Dermis microvascular lymphatic vessel endothelial cell (primary cell): ENCODE measurements around the gene PDGFRB. TPM values are rescaled to one million over a fixed set of nuclear protein-coding genes. Genes with fewer than 3 reads are reported as not detected.

Experiments
- DNase-seq, 2 donors: peaks; one replicate each; pipeline versions ENCODE4 v3.0.0 to v3.0.0-alpha.2; 2010; ENCODE audit warnings: low read depth in 2 of 2
- total RNA-seq: library from RNA; depleted of rRNA; stranded (reverse); fragments of >200 nt; gene quantifications from 2 replicates; pipeline ENCODE4 v1.2.1, GENCODE V29; 2014

The PDGFRB gene
- total RNA-seq, 1 donor from 2014 or later, result 5.0 TPM

DNA sequence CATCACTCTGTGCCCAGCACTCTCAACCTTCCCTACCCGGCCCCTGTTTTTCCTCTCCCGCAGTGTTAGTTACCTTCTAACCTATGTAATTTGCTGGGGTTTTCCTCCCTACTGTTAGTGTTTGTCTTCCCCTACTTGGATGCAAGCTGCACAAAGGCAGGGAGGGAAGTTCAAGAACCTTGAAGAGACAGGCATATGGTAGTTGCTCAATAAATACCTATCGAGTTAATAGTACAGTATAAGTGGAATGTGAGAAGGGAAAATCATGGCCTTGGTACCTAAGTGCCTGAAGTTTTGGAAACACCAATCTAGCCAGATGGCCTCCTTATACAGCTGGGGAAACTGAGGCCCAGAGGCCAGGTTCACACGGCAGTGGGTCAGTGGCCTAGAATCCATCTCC, 24.2 kb downstream of the PDGFRB start:
- DNase-seq, result no peak

DNA sequence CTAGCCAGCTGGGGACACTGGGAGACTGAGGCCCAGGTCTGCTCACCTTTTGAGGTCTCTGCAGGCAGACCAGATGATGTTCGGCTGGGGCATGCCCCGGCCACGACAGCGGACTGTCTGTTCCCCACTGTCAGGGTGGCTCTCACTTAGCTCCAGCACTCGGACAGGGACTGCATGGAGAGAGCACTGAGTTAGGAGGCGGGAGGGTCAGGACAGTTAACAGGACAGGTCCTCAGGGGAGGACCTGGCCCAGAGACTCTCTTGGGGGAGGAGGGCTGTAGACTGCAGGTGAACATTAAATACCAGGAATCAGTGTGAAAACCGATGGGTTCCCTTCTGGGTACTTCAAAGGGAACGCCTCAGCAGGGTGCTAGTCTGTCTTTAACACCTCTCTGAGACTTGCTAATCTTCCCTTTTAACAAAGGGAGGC, 25.1 kb downstream of the PDGFRB start:
- no peak for DNase-seq

GRCh38 chr5:150129813-150130492, 25.7 kb downstream of the PDGFRB start:
- peak; percentile 56 to 69 for DNase-seq

GRCh38 chr5:150129454-150129812, 26.2 kb downstream of the PDGFRB start:
- no peak for DNase-seq

DNA sequence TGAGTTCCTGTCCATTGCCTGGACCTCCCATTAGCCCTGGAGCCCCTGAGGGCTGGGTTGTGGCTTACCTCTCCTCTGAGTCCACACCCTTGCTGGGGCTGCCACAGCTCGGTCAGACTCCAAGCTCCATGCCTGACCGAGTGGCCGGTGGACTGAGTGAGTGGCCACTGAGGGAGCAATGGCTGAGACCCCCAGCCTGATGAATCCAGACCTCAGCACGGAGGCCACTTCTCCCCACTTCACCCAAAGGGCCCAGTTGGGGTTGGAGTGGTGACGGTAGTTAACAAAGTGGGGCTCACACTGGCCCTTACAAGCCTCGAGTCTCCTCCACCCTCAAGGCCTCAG, 28.8 kb downstream of the PDGFRB start:
- DNase-seq, result no peak

- no peak for DNase-seq
These were observed 29.3 kb downstream of the PDGFRB start for GRCh38 chr5:150126199-150126920.

DNA sequence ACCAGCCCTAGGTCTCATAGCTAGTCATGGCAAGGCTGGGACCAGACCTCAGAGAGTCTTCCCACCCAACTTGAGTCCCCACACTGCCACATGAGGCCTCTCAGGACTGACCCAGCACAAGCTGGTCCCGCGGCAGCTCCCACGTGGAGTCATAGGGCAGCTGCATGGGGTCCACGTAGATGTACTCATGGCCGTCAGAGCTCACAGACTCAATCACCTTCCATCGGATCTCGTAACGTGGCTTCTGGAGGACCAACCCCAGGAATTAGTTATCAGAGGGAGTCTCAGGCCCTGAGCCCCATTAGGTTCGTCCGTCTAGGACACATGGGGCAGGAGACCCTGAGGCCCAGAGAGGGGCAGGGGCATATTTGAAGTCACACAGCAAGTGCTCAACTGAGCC, 30.3 kb downstream of the PDGFRB start:
- DNase-seq, result no peak

DNA sequence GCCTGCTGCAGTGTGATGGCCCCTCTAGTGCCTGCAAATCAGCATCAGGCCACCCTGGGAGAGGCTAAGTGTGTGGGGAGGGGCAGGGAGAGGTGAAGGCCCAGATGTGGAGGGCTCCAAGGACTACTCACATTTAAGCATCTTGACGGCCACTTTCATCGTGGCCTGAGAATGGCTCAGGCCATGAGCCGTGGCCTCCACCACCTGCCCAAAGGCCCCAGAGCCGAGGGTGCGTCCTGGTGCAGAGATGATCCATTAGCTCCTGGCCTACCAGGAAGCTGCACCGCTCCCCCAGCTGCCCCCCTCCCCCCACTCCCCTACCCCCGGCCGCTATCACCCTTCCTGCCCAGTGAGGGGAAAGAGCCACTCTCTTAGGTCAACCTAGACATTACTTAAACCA, 31.0 kb downstream of the PDGFRB start:
- no peak for DNase-seq

DNA sequence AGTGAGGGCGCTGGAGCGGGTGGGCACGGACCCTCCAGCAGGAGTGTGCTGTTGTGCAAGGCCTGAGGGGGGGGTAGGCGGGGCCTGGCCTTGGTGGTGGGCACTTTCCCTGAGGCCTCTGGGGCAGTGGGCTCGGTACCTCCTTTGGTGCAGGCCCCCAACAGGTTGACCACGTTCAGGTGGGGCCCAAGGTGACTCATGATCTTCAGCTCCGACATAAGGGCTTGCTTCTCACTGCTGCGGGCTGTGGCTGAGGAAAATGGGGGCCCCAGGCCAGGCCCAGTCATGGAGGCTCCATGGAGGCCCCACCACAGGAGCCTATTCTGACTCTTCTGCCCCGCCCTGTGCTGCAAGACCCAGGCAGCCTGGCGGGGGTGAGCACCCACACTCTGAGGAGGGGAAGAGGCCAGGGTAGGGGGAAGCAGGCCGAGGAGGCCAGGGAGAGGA, 31.5 kb downstream of the PDGFRB start:
- no peak for DNase-seq

DNA sequence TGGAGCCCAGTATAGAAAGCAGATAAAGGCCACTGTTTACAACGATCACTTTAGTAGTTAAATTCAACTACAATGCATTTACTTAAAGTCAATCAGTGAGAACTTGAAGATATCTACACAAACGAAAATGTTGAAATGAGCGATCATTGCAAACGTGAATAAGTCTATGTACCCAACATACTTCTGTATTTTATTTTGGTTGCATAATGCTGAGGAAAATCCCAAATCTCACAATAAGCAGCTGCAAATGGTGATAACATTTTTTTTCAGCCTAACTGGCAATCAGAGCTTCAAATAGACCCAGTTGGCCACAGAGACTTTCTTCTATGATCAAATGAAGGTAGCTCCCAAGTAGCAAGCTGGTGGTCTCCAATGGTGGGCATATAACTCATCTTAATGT, 32.1 kb downstream of the PDGFRB start:
- no peak for DNase-seq

DNA sequence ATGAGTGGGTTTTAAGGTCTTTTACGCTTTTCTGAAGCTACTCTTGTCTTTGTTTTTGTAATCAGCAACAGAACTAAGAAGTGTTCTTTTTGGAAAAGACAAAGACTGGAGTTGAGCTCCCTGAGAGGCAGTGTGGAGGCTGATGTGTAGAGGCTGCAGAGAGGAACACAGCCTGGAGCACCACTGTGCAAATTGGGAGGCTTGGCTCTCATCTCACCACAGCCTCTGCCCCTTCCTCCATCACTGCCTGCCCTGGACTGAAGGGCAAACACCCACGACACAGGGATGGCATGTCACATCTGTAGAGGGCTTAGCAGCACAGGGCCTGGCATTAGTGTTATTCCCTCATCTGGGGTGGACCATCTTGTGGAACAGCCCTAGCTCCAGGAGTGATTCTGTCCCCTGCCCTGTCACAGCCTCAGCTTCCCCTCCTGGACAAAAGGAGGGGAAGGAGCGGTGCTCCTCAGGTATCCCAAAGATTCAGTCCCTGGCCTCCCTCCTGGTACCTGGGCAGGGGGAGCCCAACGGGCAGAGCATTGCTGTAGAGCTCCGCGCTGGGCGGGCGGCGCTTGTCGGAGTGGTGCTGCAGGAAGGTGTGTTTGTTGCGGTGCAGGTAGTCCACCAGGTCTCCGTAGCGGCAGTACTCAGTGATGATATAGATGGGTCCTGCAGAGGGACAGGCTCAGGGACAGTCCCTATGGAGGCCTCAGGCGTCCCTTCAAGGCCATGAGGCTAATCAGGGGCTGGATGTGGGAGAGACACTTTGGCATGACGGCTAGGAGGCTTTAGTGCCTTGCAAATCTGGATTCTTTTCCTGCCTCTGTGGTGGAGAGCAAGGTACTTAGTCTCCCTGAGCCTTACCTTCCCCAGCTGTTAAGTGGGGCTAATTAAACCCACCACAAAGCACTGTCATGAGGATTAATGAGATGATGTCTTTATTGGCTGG, 32.8 kb downstream of the PDGFRB start:
- DNase-seq, result no peak

DNA sequence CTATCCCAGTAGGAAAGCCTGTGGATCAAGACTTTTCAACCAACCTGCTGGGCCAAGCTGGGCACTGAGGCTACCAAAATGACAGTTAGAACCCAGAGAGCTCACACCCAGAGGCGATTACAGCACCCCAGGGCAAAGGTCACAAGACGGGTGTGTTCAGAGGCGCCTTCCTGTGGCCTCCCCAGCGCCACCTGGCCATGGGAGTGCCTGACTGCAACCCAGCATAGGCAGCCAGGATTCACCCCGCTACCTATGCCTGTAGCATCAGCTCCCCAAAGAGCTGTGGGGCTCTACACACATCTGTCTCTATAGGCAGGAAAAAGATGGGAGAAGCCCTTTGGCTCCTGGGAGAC, 33.5 kb downstream of the PDGFRB start:
- no peak for DNase-seq

DNA sequence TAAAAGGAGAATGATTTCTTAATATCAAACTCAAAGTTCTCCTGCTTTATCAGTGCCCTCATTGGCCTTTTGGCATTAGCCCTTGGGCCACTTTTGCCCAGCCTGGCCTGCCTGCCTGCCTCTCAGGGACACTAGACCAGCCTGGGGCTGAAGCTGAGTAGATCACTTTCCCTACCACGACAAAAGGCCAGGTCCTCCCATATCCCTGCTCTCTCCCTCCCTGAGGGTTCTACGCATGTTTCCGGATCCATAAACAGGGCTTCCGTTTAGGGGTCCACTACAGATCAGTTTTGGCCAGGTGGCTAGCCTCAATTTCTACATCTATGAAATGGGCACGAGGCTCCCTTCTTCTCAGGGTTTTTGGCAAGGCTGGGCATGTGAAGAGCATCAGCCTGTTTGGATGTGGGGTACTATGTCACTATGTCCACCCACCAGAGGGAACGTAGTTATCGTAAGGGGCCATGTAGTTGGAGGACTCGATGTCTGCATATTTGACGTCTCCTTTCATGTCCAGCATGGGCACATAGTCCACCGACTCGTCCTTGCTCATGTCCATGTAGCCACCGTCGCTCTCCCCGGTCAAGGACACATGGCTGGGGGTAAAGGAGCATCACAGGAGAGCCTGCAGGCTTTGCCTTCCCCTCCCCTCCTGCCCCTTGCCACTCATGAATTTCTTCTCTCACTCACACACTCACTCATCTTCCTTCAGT, 34.0 kb downstream of the PDGFRB start:
- no peak for DNase-seq

- DNase-seq, result no peak
These were observed 34.8 kb downstream of the PDGFRB start for GRCh38 chr5:150120617-150121447.

- no peak for DNase-seq
These were observed 35.6 kb downstream of the PDGFRB start for GRCh38 chr5:150120062-150120441.

GRCh38 chr5:150119421-150120061, 36.1 kb downstream of the PDGFRB start:
- no peak for DNase-seq

DNA sequence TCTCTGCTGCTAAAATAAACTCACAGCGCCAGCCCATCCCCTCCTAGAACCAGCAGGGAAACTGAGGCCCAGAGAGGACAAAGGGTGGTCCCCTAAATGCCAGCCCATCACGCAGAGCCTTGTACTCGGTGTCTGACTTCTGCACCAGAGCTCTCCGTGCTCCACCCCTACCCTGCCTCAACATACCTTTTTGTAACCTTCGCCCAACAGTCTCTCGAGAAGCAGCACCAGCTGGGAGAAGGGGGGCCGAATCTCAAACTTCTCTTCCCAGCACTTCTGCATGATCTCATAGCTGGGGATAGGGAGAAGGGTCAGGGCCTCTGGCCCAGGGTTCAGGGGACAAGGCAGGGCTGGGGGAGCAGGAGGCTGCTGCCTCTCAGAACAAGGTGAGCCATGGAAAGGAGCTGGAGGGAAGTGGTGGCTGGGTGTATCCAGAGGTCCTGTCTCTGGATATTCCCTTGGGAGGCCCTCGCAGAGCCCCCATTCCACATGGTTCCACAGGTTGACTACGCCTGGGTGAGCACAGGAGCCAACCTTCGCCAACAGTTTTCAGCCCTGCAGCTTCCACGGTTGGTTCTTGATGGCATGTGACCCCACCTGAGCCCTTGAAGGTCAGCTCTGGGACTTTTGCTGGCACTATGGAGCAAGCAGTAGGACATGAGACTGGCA, 37.0 kb downstream of the PDGFRB start:
- DNase-seq, result no peak

DNA sequence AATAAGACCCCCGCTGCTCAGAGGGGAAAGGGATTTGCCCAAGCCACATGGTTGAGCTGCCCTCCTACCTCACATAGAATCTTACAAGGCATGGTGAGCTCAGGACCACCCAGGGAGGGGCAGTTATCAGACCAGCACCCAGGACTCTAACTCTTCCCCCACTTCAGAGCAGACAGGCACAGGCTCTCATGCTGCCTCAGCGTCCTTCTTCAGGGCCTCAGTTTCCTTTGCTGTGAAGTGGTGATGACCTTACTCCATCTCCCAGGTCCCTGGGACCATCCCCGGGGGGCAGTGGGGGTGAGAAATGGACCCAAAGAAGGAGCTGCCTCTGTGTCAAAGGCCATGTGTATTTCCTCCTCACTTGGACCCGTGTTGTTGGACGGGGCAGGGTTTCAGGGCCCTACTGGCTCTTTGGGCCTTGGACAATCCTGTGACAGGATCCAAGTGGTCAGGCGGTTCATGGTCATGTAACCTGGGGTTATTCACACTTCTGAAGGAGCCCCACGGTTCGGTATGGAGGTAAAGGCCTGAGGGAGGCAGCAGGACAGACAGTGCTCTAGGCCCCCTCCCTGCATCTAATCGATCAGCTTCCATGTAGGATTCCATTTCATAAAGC, 37.6 kb downstream of the PDGFRB start:
- no peak for DNase-seq

DNA sequence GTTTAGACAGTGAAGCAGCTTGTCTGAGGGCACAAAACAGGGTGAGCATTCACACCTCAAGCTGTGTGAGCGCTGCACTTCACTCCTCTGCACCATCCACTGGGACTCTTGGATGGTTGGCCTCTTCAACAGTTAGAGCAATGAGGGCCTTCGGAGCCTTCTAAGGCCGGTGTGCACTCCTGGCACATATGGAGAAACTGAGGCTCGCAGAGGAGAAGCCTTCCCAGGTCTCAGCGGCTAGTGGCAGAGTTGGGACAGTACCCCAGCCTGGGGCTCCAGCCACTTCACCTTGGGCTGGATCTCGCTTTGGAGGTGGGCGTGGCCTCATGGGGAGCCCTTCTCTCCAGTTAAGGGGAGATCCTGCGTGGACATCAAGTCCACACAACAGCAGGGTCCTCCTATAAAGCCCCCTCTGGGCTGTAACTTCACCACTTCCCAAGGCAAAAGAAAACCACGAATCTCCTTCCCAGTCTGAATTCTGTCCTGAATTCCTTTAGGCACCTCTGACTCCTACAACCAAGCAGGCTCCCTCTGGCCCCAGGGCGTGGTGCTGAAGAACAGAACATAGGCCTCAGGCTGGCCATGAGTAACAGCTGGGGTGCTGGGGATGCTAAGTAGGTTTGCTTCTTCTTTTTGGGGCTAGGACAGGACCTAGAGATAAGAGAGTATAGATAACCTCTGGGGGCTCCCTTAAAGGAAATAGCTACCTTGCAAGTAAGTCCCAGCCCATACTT, 38.8 kb downstream of the PDGFRB start:
- no peak for DNase-seq
